Prostate gland (tissue), 2 donors: ENCODE measurements around the gene UCHL5. TPM values are rescaled to one million over a fixed set of nuclear protein-coding genes. Genes with fewer than 3 reads are reported as not detected.

Experiments
- DNase-seq: peaks from one replicate; pipeline ENCODE4 v3.0.0-alpha.2; 2019; ENCODE audit warnings: low spot score
- H3K27ac ChIP-seq, 2 donors: fragments of 200-600 bp; sonication (generic); 2 replicates each; pipeline ENCODE4 v1.5.1; 2017 to 2019
- H3K27me3 ChIP-seq: fragments of 200-600 bp; sonication (generic); replicated peaks from 2 replicates; pipeline ENCODE4 v1.5.1; 2019; ENCODE audit not compliant: insufficient read depth
- H3K36me3 ChIP-seq, 2 donors: fragments of 200-600 bp; sonication (generic); 1 replicate in 1 of 2; 2 replicates in 1 of 2; pipeline versions ENCODE4 v1.5.1 to v1.8.1; 2017 to 2019
- H3K4me1 ChIP-seq: fragments of 200-600 bp; sonication (generic); replicated peaks from 2 replicates; pipeline ENCODE4 v1.5.1; 2019
- H3K4me3 ChIP-seq, 2 donors: fragments of 200-600 bp; sonication (generic); 2 replicates each; pipeline ENCODE4 v1.5.1; 2017 to 2019
- H3K9me3 ChIP-seq: fragments of 200-600 bp; sonication (generic); 2 replicates; pipeline ENCODE4 v1.5.1; 2017
- CTCF ChIP-seq, 4 experiments: fragments of 200-600 bp in 2 of 4; fragments of 450-650 bp in 2 of 4; sonication (generic) in 2 of 4; IDR thresholded peaks; 1 replicate in 3 of 4; 2 replicates in 1 of 4; pipeline ENCODE4 v1.5.1; 2016 to 2019; ENCODE audit warnings: antibody characterized with exemption in 4 of 4, mild to moderate bottlenecking in 2 of 4, moderate library complexity in 2 of 4
- POLR2A ChIP-seq: fragments of 450-650 bp; IDR thresholded peaks from one replicate; pipeline ENCODE4 v1.6.1; 2016; ENCODE audit warnings: antibody characterized with exemption, mild to moderate bottlenecking
- POLR2AphosphoS5 ChIP-seq: sonication (generic); formaldehyde crosslinking; IDR thresholded peaks from one replicate; pipeline ENCODE4 v1.6.1; 2017; ENCODE audit warnings: antibody characterized with exemption
- WGBS: methylation state at CpG from one replicate; pipeline ENCODE4 v1.1.5; 2018; 5-methylcytosine and 5-hydroxymethylcytosine counted together
- intact Hi-C: fragments of 100-400 bp; cut with DNase I; formaldehyde crosslinking; loops from one replicate; pipeline ENCODE4 v1.14.2; 2022
- total RNA-seq, 2 donors: library from RNA; depleted of rRNA; stranded (reverse); fragments of >200 nt; gene quantifications; one replicate each; pipeline ENCODE4 v1.1.0, GENCODE V29; 2016

The UCHL5 gene
- total RNA-seq, 2 donors from 2014 or later, result 28.7 to 36.9 TPM

DNA sequence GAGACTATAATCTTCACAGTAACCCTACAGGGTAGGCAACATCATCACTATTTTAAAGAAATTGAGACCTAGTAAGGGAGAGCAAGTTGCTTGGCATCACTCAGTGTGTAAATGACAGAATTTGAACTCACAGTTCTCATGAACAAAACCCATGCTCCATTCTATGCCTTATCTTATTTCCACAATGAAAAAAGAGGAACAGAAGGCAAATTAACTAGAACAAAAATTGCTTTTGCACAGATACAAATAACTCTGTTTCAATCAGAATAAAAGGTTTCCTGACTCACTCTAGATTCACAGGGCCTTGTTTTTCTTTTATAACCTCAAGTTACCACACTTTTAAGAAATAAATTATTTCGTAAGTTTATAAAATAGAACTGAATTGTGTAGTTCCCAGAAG, 90.1 kb downstream of the UCHL5 start:
- Histone ChIP-seq H3K27me3 (no peaks in the 10 kb centered on the region), H3K4me3 (no peak overlapping the region), H3K27ac (no peak overlapping the region), H3K4me1 (no peaks in the 10 kb centered on the region), H3K9me3 (no peaks in the 10 kb centered on the region), H3K36me3 (no peaks in the 10 kb centered on the region)
- WGBS, result 85% methylated on average over 1 of the region's 1 CpG
- intact Hi-C loops, result no loop called here
- no peak for DNase-seq
- TF ChIP-seq POLR2AphosphoS5, result no peak
- TF ChIP-seq POLR2A, result no peak
- no peak for TF ChIP-seq CTCF (IDR thresholded peaks at IDR 0.05)

- Histone ChIP-seq H3K36me3 (no peaks in the 10 kb centered on the region), H3K9me3 (no peaks in the 10 kb centered on the region), H3K4me1 (no peaks in the 10 kb centered on the region), H3K4me3 (no peak overlapping the region), H3K27ac (no peak overlapping the region), H3K27me3 (no peaks in the 10 kb centered on the region)
- TF ChIP-seq CTCF (IDR thresholded peaks at IDR 0.05) (no peak), POLR2A (no peak), POLR2AphosphoS5 (no peak)
- intact Hi-C loops, result no loop called here
- no peak for DNase-seq
These were observed 90.8 kb downstream of the UCHL5 start for GRCh38 chr1:192968323-192968722.

- TF ChIP-seq CTCF (IDR thresholded peaks at IDR 0.05) (no peak), POLR2AphosphoS5 (no peak)
- whole genome bisulfite sequencing, result 19% methylated on average over 1 of the region's 1 CpG
- no peak overlapping the region for H3K27ac ChIP-seq
- no peak overlapping the region for H3K4me3 ChIP-seq
- no peaks in the 10 kb centered on the region for H3K9me3 ChIP-seq
- no peak for DNase-seq
- intact Hi-C loops, result no loop called here
- H3K4me1 ChIP-seq, result no peaks in the 10 kb centered on the region
- H3K27me3 ChIP-seq, result no peaks in the 10 kb centered on the region
- no peaks in the 10 kb centered on the region for H3K36me3 ChIP-seq
These were observed 91.3 kb downstream of the UCHL5 start for GRCh38 chr1:192967901-192968300.

- H3K9me3 ChIP-seq, result no peaks in the 10 kb centered on the region
- TF ChIP-seq CTCF (IDR thresholded peaks at IDR 0.05) (no peak), POLR2A (no peak), POLR2AphosphoS5 (no peak)
- no peaks in the 10 kb centered on the region for H3K4me1 ChIP-seq
- intact Hi-C loops, result no loop called here
- 94% methylated on average over 2 of the region's 2 CpGs for WGBS
- H3K27ac ChIP-seq, result no peak overlapping the region
- H3K36me3 ChIP-seq, result no peaks in the 10 kb centered on the region
- no peak overlapping the region for H3K4me3 ChIP-seq
- DNase-seq, result no peak
- no peaks in the 10 kb centered on the region for H3K27me3 ChIP-seq
These were observed 91.8 kb downstream of the UCHL5 start for GRCh38 chr1:192967211-192967877.

- WGBS, result 77% methylated on average over 2 of the region's 2 CpGs
- H3K9me3 ChIP-seq, result no peaks in the 10 kb centered on the region
- no peak overlapping the region for H3K4me3 ChIP-seq
- H3K4me1 ChIP-seq, result no peaks in the 10 kb centered on the region
- no peak overlapping the region for H3K27ac ChIP-seq
- no peaks in the 10 kb centered on the region for H3K36me3 ChIP-seq
- H3K27me3 ChIP-seq, result no peaks in the 10 kb centered on the region
- TF ChIP-seq POLR2AphosphoS5, result no peak
- no peak for TF ChIP-seq POLR2A
- TF ChIP-seq CTCF (IDR thresholded peaks at IDR 0.05), result no peak
- intact Hi-C loops, result no loop called here
- no peak for DNase-seq
These were observed 93.1 kb downstream of the UCHL5 start for GRCh38 chr1:192966073-192966472.
